ENCODE data around the gene SPATA32. TPM values are rescaled to one million over a fixed set of nuclear protein-coding genes. Genes with fewer than 3 reads are reported as not detected.

Gene SPATA32
- total and polyA plus RNA-seq, 7 donors = 0.07 TPM; not detected in 6

DNA sequence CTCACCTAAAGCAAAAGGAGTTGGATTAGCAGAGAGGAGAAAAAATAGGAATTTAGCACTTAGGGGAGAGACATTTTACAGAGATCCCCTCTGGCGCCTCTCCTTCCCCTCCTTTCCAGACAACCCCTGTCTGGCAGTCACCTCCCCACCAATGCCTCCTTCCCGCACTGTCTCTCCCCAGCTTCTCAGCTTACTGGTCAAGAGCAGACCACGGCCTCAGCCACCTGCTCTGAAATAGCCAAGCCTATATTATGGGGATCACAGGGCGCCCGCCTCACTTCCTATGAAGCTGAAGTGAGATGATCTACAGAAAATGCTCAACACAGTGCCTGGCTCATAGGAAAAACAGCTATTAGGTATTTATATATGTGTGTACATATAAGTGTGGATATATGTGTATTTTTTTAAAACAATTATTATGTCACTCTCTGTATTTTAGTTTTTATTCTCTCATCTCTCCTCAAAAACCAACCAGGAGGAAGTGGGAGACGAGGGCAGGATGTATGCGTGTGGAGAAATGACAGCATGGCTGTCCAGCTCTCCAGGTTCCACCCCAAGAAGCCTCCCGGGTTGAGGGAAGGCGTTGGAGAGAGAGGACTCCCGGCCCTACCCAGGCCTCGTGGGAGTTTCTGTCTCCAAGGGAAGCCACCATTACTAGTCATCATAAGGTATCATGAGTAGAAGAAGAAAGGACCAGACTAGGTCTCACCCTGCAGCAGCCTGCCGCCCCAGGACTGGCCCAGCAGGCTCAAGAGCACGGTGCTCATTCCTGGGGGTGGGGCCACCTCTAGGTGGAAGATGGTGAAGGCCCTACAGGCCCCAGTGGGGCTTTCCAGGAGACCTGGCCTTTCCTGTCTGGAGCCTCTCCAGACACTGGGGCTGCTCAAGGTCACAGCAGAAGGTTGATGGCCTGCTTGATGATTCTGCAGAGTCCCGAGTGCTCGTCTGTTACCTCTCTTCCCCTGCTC, 27.7 kb upstream of the SPATA32 start:
- H3K27ac ChIP-seq = peak overlapping the region; percentile 79 to 98 (median 92)
- DNase-seq = no peak
- no peak overlapping the region for H3K4me3 ChIP-seq
- peaks cover 0 to 99% (median 90%) of the 10 kb centered on the region in 4 donors for H3K4me1 ChIP-seq
- H3K27me3 ChIP-seq = no peaks in the 10 kb centered on the region
- no peaks in the 10 kb centered on the region for H3K9me3 ChIP-seq
- TF ChIP-seq POLR2AphosphoS5 (IDR thresholded peaks at IDR 0.05) (no peak), POLR2A (IDR thresholded peaks at IDR 0.05) (no peak), EP300 (IDR thresholded peaks at IDR 0.05) (no peak)
- TF ChIP-seq, protein P1, sequence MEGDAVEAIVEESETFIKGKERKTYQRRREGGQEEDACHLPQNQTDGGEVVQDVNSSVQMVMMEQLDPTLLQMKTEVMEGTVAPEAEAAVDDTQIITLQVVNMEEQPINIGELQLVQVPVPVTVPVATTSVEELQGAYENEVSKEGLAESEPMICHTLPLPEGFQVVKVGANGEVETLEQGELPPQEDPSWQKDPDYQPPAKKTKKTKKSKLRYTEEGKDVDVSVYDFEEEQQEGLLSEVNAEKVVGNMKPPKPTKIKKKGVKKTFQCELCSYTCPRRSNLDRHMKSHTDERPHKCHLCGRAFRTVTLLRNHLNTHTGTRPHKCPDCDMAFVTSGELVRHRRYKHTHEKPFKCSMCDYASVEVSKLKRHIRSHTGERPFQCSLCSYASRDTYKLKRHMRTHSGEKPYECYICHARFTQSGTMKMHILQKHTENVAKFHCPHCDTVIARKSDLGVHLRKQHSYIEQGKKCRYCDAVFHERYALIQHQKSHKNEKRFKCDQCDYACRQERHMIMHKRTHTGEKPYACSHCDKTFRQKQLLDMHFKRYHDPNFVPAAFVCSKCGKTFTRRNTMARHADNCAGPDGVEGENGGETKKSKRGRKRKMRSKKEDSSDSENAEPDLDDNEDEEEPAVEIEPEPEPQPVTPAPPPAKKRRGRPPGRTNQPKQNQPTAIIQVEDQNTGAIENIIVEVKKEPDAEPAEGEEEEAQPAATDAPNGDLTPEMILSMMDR (IDR thresholded peaks at IDR 0.05) = no peak
- peaks cover 9 to 45% (median 20%) of the 10 kb centered on the region in 4 donors for H3K36me3 ChIP-seq
- intact Hi-C loops (cut with DNase I) = loop anchor here (2.0 kb wide), 1 partner anchor 15 kb away; no protein-coding TSS in a partner anchor
- 81 to 86% methylated on average over 15 of the region's 15 CpGs for WGBS, 2 donors

DNA sequence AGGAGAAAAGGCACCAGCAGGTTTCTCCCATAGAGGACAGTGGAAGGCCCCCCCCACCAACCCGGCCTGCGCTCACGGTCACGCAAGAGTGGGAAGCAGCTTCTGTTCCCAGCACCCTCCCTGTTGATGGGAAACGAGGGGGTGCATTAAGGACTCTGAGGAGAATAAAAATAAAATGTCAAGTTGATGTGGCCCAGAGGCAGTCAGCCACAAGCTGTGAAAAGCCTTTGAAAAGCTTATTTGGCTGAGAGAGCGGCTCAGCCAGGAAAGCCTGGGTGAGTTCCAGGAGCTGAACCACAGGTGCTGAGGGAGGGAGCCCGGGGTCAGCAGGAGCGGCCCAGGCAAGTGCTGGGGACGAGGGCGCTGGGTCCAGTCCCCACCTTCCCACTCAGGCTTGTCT, 26.9 kb upstream of the SPATA32 start:
- Histone ChIP-seq H3K36me3 (peaks cover 9 to 53% (median 25%) of the 10 kb centered on the region in 4 donors), H3K4me1 (peaks cover 0 to 99% (median 90%) of the 10 kb centered on the region in 4 donors), H3K9me3 (no peaks in the 10 kb centered on the region), H3K4me3 (no peak overlapping the region), H3K27ac (peak overlapping the region; percentile 79 to 98 (median 92)), H3K27me3 (no peaks in the 10 kb centered on the region)
- TF ChIP-seq POLR2AphosphoS5 (IDR thresholded peaks at IDR 0.05) (peak; percentile 80 to 96 (median 93)), EP300 (IDR thresholded peaks at IDR 0.05) (peak; percentile 70 to 97 (median 96)), POLR2A (IDR thresholded peaks at IDR 0.05) (no peak)
- TF ChIP-seq, protein P1 (IDR thresholded peaks at IDR 0.05) = no peak
- intact Hi-C loops (cut with DNase I) = no loop called here
- DNase-seq = peak; percentile 92
- WGBS, 2 donors = 87 to 92% methylated on average over 10 of the region's 10 CpGs

DNA sequence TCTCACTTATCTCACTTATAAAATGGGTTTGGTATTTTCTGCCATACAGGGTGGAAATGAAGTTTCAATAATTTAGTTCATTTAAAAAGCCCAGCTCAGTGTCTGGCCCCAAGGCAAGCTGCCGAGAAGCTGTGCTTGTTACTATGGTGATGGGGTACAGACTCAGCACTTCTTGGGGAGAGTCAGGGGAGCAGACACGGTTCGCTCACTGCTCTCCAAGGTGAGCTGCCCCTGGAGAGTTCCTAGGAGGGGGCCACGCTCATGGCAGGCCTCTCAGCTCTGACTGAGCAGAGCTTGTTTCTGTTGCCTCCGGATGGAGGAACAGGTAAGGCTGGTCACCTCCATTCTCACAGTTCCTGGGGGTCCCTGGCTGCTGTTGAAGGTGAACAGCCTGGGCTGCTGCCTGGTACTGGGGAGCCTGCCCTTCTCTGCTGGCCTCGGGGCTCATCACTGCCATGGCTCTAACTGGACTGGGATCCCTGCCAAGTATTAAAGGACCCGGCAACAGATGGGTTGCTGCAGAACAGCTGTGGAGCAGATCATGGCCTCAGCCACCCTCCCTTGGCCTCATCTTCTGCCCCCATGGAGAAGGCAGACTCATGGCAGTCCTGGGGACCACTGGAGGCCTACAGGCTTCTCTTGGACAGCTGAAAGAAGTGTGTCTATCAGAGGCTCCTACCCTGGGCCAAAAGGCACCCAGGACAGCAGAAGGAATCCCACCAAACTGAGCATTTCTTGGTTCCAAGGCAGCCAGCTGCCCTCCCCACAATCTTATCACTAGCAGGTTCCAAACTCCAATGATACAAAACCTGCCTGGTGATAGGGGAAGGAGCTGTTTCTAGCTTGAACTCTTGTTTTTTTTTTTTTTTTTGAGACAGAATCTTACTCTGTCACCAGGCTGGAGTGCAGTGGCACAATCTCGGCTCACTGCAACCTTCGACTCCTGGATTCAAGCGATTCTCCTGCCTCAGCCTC, 25.9 kb upstream of the SPATA32 start:
- TF ChIP-seq POLR2AphosphoS5 (IDR thresholded peaks at IDR 0.05) (peak in 1 of 4 donors; percentile 5), POLR2A (IDR thresholded peaks at IDR 0.05) (no peak)
- peaks cover 9 to 63% (median 30%) of the 10 kb centered on the region in 4 donors for H3K36me3 ChIP-seq
- no peaks in the 10 kb centered on the region for H3K9me3 ChIP-seq
- 72 to 75% methylated on average over 10 of the region's 10 CpGs for WGBS, 2 donors
- no peaks in the 10 kb centered on the region for H3K27me3 ChIP-seq
- DNase-seq = no peak
- no peak overlapping the region for H3K4me3 ChIP-seq
- intact Hi-C loops (cut with DNase I) = no loop called here
- peaks cover 0 to 99% (median 90%) of the 10 kb centered on the region in 4 donors for H3K4me1 ChIP-seq
- H3K27ac ChIP-seq = peak overlapping the region; percentile 79 to 98 (median 92)

DNA sequence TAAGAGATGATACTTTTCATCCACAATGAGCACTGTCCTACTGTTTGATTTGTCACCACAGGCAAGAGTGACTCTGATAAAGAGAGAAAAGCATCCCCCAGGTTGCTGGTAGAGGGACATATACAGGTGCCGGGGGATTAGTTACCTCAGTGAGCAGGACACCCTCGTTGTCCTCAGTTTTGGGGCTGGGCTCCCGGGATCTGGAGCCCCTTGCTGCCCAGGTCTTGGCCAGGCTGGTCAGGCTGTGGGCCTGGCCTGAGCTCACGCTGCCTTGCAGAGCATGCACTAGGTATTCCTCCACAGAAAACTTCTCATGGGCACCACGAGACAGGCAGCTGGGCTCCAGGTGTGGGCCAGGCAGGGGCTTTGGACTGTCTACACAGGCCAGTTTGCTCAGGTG, 24.4 kb upstream of the SPATA32 start:
- peak overlapping the region; percentile 14 to 98 (median 92) for H3K27ac ChIP-seq
- no peak for DNase-seq
- intact Hi-C loops (cut with DNase I) = no loop called here
- H3K9me3 ChIP-seq = no peaks in the 10 kb centered on the region
- no peaks in the 10 kb centered on the region for H3K27me3 ChIP-seq
- 90 to 95% methylated on average over 5 of the region's 5 CpGs for WGBS, 2 donors
- TF ChIP-seq EP300 (IDR thresholded peaks at IDR 0.05) (no peak), POLR2AphosphoS5 (IDR thresholded peaks at IDR 0.05) (no peak), POLR2A (IDR thresholded peaks at IDR 0.05) (no peak)
- TF ChIP-seq, protein P1 (IDR thresholded peaks at IDR 0.05) = no peak
- H3K4me1 ChIP-seq = peaks cover 0 to 99% (median 84%) of the 10 kb centered on the region in 4 donors
- peaks cover 9 to 68% (median 31%) of the 10 kb centered on the region in 4 donors for H3K36me3 ChIP-seq
- H3K4me3 ChIP-seq = no peak overlapping the region

Data from sigmoid colon (tissue), 7 donors.